HG02840 (cell line): ENCODE results near the gene FSCN2.

ENCODE experiments used
- ATAC-seq: cut with Tn5 transposase; IDR thresholded peaks from one replicate; pipeline ENCODE4 v1.9.1; 2021; ENCODE audit warnings: mild to moderate bottlenecking, moderate library complexity, moderate number of reproducible peaks; ENCODE audit not compliant: unreplicated experiment, low FRiP score

Gene FSCN2

GRCh38 chr17:81538651-81539570, 10.7 kb downstream of the FSCN2 start:
- no peak for ATAC-seq

- no peak for ATAC-seq
Measured at GRCh38 chr17:81539571-81539900, 11.4 kb downstream of the FSCN2 start.

- no peak for ATAC-seq
Measured at GRCh38 chr17:81539961-81540675, 11.9 kb downstream of the FSCN2 start.

GRCh38 chr17:81540676-81541027, 12.5 kb downstream of the FSCN2 start:
- ATAC-seq: no peak

GRCh38 chr17:81541123-81541522, 12.9 kb downstream of the FSCN2 start:
- no peak for ATAC-seq

- ATAC-seq: no peak
Measured at GRCh38 chr17:81542431-81543338, 14.5 kb downstream of the FSCN2 start.

- no peak for ATAC-seq
Measured at GRCh38 chr17:81543339-81543675, 15.1 kb downstream of the FSCN2 start.

GRCh38 chr17:81543756-81544155, 15.6 kb downstream of the FSCN2 start:
- ATAC-seq: no peak

- ATAC-seq: no peak
Measured at GRCh38 chr17:81544281-81544974, 16.3 kb downstream of the FSCN2 start.

GRCh38 chr17:81545160-81545949, 17.2 kb downstream of the FSCN2 start:
- ATAC-seq: no peak

GRCh38 chr17:81546906-81547613, 18.9 kb downstream of the FSCN2 start:
- no peak for ATAC-seq

GRCh38 chr17:81547614-81547982, 19.4 kb downstream of the FSCN2 start:
- no peak for ATAC-seq

GRCh38 chr17:81549031-81549557, 20.9 kb downstream of the FSCN2 start:
- ATAC-seq: no peak

- no peak for ATAC-seq
Measured at GRCh38 chr17:81549826-81550225, 21.6 kb downstream of the FSCN2 start.

- ATAC-seq: no peak
Measured at GRCh38 chr17:81550285-81550684, 22.1 kb downstream of the FSCN2 start.

GRCh38 chr17:81550830-81551457, 22.8 kb downstream of the FSCN2 start:
- no peak for ATAC-seq

- ATAC-seq: no peak
Measured at GRCh38 chr17:81551458-81552243, 23.5 kb downstream of the FSCN2 start.
